Measurements from ENCODE around the gene CUBN.

- TF ChIP-seq CTCF (IDR thresholded peaks at IDR 0.05) (no peak), POLR2AphosphoS5 (IDR thresholded peaks at IDR 0.05) (no peak)
Measured at GRCh38 chr10:16894821-16895220, 234.8 kb downstream of the CUBN start.

Measured in prostate gland (tissue), 2 donors.